Hepatic stellate cell (primary cell): ENCODE data around the gene USP2.
"Not testable (repeated sequence)": the region's sequence is repeated elsewhere in the genome, so short reads cannot be mapped to it uniquely, and the experiment has no call there.

Source experiments
- DNase-seq: peaks from one replicate; pipeline ENCODE4 v3.0.0; 2011; ENCODE audit warnings: low spot score

USP2 gene

DNA sequence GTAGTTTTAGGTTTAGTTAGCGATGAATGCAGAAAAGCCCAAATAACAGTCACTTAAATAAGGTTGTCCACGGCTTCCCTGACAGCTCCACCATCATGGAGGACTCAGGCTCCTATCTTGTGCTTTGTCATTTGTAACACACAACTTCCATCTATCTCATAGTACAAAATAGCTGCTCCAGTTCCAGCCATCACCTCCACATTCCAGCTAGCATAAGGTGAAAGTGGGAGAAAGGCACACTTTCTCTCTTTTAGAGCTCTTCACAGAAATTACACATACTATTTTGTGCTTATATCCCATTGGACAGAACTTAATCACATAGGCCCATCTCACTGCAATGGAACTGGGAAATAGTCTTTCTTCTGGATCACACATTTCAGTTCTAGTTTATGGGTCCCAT is 32.8 kb upstream of the USP2 start:
- no peak for DNase-seq

DNA sequence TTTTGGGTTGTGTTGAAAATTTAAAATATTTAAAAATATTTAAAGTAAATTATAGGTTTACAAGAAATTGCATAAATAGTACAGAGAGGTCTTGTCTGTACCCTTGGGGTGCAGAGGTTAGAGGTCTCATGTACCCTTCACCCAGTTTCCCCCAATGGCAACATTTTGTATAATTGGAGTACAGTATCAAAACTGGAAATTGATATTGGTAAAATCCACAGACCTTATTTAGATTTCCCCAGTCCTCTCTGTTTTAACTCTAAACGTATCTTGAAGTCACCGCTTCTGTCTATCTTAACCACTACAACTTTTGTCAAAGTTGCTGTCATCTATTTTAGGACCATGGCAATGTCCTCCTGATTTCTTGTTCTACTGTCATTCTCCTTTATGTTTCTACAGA is 30.6 kb upstream of the USP2 start:
- DNase-seq = no peak

DNA sequence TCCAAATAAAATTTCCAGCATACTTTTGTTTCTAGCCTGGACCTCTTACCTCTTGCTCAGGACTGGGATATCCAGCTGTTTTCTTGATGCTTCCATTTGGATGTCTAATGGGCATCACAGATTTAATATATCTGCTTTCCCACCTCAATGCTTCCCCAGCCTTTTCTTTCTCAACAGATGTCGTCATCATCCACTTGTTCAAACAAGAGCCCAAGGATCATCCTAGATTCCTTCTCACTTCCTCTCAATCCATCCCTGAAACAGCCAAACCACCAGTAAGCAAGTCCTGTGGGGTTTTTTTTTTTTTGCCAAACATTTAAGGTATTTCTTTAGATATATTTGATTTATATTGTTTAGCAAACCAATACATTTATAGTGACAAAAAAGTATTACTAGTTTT is 29.0 kb upstream of the USP2 start:
- DNase-seq = no peak

DNA sequence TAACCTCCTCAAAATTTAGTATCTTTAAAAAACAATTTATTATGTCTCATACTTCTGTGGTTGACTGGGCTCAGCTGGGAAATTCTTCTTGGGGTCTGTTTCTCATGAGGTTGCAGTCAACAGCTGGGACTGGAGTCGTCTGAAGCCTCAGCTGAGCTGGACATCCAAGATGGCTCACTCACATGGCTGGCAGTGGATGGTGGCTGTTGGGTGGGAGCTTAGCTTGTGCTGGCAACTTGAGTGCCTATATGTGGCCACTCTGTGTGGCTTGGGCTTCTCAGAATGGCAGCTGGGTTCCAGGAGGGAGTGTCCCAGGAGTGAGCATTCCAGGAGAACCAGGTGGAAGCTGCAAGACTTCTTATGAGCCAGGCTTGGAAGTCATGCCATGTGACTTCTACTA is 28.2 kb upstream of the USP2 start:
- no peak for DNase-seq

DNA sequence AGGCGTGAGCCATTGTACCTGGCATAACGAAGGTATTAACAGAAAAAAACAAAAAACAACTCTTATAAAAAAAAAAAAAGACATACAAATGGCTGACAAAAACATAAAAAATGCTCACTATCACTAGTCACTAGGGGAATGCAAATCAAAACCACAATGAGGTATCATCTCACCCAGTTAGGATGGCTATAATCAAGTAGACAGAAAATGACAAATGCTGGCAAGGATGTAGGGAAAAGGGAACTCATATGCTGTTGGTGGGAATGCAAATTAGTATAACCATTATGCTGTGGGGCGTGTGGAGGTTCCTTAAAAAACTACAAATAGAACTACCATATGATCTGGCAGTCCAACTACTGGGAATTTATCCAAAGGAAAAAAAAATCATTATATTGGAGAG is 24.5 kb upstream of the USP2 start:
- no peak for DNase-seq

DNA sequence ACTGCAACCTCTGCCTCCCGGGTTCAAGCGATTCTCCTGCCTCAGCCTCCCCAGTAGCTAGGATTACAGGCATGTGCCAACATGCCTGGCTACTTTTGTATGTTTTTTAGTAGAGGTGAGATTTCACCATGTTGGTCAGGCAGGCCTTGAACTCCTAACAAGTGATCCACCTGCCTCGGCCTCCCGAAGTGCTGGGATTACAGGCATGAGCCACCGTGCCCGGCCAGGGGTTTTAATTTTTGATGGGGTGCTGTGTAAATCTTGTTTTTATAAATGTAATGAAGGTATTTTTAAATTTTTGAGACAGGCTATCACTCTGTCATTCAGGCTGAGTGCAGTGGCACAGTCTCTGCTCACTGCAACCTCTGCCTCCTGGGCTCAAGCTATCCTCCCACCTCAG is 24.0 kb upstream of the USP2 start:
- not testable (repeated sequence) for DNase-seq

DNA sequence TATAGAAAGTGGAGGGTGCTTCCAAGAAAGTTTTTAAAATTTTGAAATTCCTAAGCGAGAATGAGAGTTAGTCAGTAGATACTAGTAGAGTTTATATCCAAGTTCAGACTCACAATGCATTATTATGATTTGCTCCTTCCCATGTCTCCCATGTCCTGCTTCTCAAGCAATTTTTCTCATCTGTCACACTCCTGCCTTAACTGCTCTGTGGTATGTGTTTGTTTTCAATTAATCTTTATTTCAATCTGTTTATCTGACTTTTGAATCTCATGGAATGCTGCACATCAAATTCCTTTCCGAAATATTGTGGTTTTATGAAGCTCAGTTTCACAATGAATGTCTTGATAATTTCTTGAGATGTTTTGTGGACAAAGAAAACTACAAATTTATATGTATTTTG is 23.4 kb upstream of the USP2 start:
- DNase-seq = no peak

DNA sequence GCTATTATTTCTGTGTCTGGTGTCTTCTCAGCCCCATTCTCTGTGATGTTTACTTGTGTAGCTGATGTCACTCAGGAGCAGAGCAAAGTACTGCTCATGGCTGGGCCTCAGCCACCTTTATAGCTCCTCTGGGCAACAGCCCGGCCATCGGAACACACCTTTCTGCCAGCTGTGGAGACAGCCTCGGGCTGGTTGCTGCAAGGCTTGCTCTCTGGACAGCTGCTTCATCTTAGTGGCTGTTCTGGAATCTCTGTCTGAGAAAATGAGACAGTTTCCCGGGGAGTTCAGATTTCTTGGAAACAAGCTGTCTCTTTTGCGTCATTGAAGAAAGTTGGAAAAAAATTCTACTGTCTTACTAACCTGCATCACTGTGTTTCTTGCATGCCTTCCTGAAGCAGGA is 21.5 kb upstream of the USP2 start:
- DNase-seq = no peak

DNA sequence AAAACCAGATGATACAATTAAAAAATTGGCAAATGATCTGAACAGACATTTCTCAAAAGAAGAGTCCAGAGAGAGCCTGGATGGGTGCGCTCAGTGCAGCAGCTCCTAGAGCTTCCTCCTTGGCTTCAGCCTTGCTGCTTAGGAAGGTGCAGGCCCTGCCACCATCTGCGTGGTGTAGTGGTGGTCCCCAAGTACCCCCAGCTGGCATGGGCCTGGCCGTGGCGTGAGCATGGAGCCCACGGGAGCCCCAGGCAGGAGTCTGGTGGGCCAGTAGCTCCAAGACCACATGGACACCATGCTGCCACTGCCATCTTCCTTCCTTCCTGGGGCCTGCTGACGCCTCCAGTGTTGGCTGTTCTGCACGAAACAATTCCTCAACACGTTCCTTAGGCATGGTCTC is 21.0 kb upstream of the USP2 start:
- no peak for DNase-seq

DNA sequence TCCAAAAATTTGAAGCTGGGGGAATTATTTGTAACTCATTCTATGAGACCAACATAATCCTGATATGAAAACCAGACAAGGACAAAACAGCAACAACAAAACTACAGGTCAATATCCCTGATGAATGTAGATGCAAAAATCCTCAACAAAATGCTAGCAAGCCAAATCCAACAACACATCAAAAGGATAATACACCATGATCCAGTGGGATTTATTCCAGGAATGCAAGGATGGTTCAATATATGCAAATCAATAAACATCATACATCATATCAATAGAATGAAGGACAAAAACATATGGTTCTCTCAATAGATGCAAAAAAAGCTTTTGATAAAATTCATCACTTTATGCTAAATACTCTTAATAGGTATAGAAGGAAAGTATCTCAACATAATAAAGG is 19.4 kb upstream of the USP2 start:
- DNase-seq = no peak

DNA sequence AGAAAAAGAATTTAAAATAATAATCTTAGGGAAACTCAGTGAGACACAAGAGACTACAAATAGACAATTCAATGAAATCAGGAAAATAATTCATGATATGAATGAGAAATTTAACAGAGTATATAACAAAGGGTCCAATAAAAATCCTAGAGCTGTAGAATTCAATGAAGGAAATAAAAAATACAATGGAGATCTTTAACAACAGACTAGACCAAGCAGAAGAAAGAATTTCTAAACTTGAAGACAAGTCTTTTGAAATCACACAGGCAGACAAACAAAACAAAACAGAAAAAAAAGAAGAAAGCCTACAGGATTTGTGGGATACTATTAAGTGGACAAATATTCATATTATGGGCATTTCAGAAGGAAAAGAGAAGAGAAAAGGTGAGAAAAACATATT is 16.2 kb upstream of the USP2 start:
- no peak for DNase-seq

DNA sequence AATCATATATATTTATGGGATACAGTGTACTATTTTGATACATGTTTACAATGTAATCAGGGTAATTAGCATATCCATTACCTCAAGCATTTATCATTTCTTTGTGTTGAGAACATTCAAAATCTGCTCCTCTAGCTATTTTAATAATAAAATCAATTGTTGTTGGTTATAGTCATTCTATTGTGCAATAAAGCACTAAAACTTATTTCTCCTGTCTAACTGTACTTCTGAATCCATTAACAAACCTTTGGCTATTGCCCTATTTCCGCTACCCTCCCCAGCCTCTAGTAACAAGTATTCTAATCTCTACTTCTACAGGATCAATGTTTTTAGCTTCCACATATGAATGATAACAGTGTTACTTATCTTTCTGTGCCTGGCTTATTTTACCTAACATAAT is 15.3 kb upstream of the USP2 start:
- DNase-seq = no peak

DNA sequence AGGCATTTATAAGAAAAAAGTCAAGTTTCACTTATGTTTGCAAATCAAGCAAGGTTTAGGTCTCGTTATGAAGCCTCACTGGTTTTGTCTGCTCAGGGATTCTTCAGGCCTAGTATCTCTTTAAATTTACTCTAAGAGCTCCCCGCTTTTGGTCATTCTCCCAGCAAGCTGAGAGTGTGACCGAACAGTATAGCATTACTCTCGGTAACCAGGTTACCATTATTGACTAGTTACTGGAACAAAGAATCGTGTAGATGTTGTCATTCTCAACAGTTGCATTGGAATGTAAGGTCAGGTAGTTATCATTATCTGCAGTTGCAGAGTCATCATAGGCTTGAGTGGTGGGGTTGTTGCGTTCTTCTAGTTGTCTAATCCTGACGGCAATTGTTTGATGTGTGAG is 9.8 kb upstream of the USP2 start:
- DNase-seq = no peak

DNA sequence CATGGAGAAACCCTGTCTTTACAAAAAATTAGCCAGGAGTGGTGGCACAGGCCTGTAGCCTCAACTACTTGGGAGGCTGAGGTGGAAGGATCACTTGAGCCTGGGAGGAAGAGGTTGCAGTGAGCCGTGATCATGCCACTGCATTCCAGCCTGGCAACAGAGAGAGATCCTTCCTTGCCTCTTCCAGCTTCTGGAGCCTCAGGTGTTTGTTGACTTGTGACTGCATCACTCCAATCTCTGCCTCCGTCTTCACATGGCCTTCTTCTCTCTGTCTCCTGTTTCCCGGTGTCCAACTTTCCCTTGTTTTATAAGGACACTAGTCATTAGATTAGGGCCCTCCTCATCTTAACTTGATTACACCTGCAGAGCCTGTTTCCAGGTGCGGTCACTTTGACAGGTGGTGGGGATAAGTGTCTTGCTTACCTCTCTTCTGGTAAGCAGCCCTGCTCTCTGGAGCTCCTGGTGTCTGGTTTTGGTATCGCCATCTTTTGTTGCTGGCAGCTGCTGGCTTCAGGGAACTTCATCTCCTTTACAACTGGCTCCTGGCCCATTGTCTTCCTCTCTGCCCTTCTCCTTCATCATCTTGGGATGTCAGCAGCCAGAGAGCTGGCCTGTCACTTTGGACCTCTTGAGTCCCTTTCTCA is 8.2 kb upstream of the USP2 start:
- DNase-seq = no peak

DNA sequence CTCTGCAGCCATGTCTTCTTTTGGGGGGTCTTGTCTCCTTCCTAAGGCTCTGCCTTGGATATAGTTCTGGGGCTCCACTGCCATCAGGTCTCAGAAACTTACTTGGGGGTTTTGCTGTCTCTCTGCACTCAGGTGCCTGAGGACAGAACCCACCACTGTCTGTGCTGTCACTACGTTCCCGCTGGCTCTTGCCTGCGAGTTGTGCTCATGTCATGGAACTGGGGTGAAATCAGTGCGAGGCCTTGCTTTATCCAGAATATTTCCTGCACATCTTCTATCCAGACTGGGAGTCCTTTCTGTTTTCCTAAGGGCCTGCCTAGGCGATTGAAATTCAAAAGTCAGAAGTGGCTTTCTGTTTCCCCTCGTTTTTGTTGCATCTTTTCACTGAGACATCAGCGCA is 6.6 kb upstream of the USP2 start:
- no peak for DNase-seq

DNA sequence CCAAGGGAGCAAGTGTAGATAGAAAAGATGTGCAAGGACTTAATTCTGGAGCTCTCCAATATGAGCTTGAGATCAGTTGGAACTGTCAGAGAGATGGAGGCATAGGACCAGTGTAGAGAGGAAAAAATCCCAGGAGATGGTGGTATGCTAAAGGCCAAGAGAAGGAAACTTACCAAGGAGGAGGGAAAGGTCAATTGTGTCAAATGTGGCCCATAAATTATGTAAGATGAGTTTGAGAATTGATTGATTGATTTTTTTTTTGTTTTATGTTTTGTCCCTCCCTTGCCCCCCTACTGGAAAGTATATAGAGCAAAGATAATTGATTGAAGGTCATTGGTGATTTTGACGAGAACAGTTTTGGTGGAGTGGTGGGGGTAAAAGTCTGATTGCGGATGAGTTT is 2.8 kb upstream of the USP2 start:
- no peak for DNase-seq

DNA sequence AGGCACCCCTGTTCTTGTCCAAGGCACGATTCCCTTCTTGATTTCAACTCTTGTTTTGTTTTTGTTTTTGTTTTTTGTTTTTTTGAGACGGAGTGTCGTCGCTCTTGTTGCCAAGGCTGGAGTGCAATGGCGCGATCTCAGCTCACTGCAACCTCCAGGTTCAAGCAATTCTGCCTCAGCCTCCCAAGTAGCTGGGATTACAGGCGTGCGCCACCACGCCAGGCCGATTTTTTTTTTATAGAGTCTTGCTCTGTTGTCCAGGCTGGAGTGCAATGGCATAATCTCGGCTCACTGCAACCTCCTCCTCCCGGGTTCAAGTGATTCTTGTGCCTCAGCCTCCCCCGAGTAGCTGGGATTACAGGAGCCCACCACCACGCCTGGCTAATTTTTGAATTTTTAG is 1.0 kb upstream of the USP2 start:
- DNase-seq = not testable (repeated sequence)

DNA sequence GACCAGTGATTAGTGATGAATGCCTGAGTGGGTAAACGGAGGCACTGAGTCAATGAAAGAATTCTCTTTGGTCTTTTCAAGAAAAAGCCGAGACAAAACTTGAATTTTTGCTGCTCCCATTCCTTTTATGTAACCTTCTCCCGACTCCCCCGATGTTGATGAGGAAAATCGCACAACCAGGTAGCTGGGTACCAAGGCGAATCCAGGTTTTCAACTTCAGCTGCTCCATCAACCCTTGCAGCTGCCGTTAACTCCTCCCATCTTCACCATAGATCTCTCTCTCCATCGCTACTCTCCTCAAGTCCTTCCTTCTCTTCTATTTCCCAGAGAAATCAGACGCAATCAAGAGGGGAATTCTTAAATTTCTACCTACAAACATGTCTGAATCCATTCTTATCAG is 611 bp upstream of the USP2 start:
- DNase-seq = no peak

DNA sequence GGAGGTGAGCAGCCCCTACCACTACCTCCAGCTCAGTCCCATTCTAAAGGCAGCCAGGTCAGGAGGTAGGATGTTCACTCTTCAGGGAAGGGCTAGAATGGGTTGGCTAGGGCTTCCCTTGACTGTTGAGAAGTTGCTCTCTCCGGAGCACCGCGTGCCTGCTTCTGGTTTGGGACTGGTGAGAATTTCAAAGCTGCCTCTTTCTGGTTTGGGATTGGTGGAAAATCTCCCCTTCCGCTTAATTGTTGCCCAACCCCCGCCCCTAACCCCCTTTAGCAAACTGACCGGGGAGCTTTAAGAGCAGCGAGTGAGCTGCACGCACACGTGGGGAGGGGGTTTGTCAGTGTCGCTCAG is 686 bp downstream of the USP2 start:
- peak; percentile 4 for DNase-seq

DNA sequence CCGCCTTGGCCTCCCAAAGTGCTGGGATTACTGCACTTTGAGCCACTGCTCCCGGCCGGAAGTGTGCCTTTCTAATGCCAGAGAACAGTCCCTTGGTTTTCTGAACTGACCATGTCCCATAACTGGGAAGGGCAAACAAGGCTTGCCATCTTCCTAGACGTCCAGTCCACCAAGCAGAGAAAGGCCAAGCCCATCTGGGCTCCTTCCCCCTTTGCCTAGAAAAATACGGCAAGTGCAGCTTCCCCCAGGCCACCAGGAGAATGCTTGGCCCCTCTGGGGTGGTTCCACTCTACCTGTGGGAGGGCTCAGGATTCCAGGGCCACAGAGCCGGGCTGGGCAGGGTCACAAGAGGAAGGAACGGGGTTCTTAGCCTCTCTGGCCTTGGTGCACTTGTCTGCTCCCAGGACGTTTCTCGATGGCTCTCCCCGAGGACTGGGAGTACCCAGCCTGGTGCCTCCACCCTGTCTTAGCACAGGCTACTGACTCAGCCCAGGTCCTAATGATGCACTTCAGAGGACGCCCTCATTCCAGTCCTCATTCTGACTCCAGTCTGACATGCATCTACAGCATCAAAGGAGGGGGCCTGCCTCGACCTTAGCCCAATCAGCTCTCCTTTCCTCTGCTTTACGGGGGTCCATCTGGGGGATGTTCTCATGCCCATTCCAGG is 1.2 kb downstream of the USP2 start:
- peak; percentile 5 for DNase-seq

DNA sequence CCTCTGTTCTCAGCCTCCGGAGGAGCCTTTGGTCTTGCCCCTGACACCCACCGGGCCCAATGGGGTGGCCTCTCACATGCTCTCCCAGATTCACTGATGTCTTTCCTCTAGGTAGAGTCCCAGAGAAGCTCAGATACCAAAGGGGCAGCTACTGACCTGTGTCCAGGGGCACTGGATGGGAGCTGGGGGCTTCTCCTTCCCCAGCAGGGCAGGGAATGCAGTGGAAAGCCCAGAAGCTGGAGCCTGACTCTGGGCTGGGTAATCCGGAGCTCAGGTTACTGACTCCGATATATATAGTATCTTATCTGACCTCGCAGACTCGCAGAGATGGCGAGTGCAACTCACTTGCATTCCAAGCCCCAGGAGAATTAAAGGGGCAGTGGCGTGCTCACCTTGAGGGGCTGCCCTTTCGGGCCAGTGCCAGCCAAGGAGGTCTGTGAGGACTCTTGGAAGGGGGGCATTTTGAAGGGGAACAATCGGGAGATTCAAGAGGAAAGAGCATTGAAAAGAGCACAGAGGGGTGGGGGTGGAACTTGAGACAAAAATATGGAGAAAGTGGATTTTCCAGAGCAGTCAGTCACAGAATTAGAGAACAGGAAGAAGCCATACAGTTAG is 2.5 kb downstream of the USP2 start:
- DNase-seq = peak; percentile 14

DNA sequence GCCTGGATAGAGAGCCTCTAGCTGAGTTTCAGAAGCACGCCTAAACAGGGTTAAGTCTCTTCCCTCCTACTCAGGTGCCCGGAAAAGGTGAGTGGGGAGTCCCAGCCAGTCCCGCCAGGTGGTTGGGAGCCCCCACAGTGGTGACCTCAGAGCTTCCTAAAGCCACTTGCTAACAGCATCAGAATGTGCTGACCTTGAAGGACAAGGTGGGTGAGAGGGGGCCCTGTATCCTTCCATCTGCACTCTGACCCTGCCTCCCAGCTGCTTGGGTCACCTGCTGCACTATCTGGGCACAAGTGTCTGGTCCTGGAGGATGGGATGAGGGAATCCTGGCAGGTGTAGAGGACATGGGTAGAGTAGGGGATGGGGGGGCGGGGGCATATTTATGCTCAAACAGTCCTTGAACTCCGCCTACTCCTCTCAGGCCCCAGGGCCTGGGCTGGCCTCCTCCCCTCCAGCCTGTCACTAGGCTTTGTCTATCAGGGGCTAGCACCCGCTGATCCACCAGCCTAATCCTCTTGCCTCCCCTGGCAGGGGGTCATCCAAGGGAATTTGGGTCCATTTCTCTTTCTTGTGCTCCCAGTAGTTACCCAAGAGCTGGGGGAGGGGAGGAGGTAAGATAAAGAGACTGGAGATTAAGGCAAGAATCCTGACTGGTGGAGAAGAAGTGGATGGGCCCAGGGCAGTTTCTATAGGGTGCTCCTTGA is 3.4 kb downstream of the USP2 start:
- DNase-seq = no peak

DNA sequence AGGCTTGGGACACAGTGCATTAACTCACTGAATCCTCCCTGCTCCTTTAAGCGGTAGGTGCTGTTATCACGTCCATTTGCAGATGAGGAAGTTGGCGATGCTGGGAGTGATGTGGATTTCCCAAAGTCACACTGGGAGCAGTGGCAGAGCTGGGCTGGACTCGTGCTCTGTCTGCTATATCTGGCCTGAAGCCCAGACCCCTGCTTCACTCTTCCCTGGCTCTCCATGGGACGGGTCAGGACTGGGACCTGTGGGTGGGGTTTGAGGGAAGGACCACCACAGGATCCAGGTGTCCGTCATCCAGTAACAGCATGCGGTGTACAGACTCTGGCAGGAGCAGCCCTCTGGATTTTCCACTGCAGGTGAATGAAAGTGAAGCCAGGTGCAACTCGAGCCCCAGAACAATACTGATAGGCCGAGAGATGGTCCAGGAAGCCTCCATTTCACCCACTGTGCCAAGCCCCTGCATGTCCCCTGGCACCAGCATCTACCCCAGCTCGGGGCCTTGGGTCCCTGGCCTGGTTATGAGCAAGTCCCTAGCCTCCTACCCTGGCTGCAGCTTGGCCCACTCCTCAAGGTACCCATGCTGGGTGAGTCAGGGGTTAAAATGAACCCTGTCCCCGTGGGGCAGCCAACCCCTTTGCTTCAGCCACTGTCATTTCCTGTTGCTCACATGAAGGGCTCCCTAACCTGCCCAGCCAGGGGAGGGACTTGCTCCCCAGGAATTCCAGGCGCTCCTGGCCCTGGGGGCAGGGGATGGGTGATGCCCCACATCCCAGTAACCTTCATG is 4.2 kb downstream of the USP2 start:
- peak; percentile 2 for DNase-seq
